GM12891 (cell line): ENCODE data around the gene CPAMD8.

Experiments
- DNase-seq: peaks from one replicate; pipeline ENCODE4 v3.0.0; 2011; ENCODE audit warnings: low spot score; ENCODE audit not compliant: insufficient read length
- FAIRE-seq: peaks from 2 replicates; lab custom pipeline; 2011; peaks lifted over from hg19 to GRCh38; lab: Jason Lieb, UNC
- PAX5 ChIP-seq: IDR thresholded peaks from 2 replicates; pipeline ENCODE4 v1.6.1; 2011; ENCODE audit warnings: low read length, moderate library complexity, mild to moderate bottlenecking; ENCODE audit not compliant: insufficient read depth, severe bottlenecking
- POLR2A ChIP-seq: IDR thresholded peaks from 2 replicates; pipeline ENCODE4 v1.6.1; 2011; ENCODE audit warnings: low read depth, low read length, control low read depth
- POLR2AphosphoS5 ChIP-seq: IDR thresholded peaks from 2 replicates; pipeline ENCODE4 v1.6.1; 2011; ENCODE audit warnings: low read depth, low read length, control low read depth
- POU2F2 ChIP-seq: IDR thresholded peaks from 2 replicates; pipeline ENCODE4 v1.6.1; 2011; ENCODE audit warnings: low read depth, mild to moderate bottlenecking, control low read depth, low read length, moderate library complexity
- SPI1 ChIP-seq: IDR thresholded peaks from 2 replicates; pipeline ENCODE4 v1.6.1; 2011; ENCODE audit warnings: low read depth, low read length, control low read depth
- TAF1 ChIP-seq: IDR thresholded peaks from 2 replicates; pipeline ENCODE4 v1.6.1; 2011; ENCODE audit warnings: low read depth, low read length, control low read depth

CPAMD8 gene

GRCh38 chr19:16936901-16937300 lies 89.7 kb downstream of the CPAMD8 start:
- FAIRE-seq (no peak), DNase-seq (no peak)
- no peak for TF ChIP-seq PAX5
- no peak for TF ChIP-seq POLR2AphosphoS5
- no peak for TF ChIP-seq POU2F2
- no peak for TF ChIP-seq TAF1
- no peak for TF ChIP-seq POLR2A
- no peak for TF ChIP-seq SPI1

GRCh38 chr19:16934489-16934888 lies 92.1 kb downstream of the CPAMD8 start:
- FAIRE-seq = no peak
- DNase-seq = no peak
- TF ChIP-seq POU2F2 (no peak), POLR2AphosphoS5 (no peak), POLR2A (no peak), SPI1 (no peak), PAX5 (no peak), TAF1 (no peak)

- DNase-seq = no peak
- no peak for TF ChIP-seq SPI1
- no peak for TF ChIP-seq TAF1
- no peak for TF ChIP-seq POLR2A
- TF ChIP-seq PAX5 = no peak
- TF ChIP-seq POLR2AphosphoS5 = no peak
- TF ChIP-seq POU2F2 = no peak
- no peak for FAIRE-seq
Measured at GRCh38 chr19:16931306-16931705, 95.3 kb downstream of the CPAMD8 start.

- TF ChIP-seq POLR2AphosphoS5 = no peak
- TF ChIP-seq SPI1 = no peak
- no peak for TF ChIP-seq TAF1
- no peak for TF ChIP-seq POU2F2
- TF ChIP-seq PAX5 = no peak
- TF ChIP-seq POLR2A = no peak
- FAIRE-seq (no peak), DNase-seq (no peak)
Measured at GRCh38 chr19:16930753-16931152, 95.9 kb downstream of the CPAMD8 start.

GRCh38 chr19:16928916-16929315 lies 97.7 kb downstream of the CPAMD8 start:
- FAIRE-seq (no peak), DNase-seq (no peak)
- TF ChIP-seq PAX5 (no peak), SPI1 (no peak), TAF1 (no peak), POU2F2 (no peak), POLR2A (no peak), POLR2AphosphoS5 (no peak)

- FAIRE-seq (no peak), DNase-seq (no peak)
- no peak for TF ChIP-seq POU2F2
- no peak for TF ChIP-seq PAX5
- TF ChIP-seq POLR2AphosphoS5 = no peak
- no peak for TF ChIP-seq TAF1
- no peak for TF ChIP-seq SPI1
- no peak for TF ChIP-seq POLR2A
Measured at GRCh38 chr19:16928351-16928750, 98.3 kb downstream of the CPAMD8 start.

- DNase-seq (no peak), FAIRE-seq (no peak)
- TF ChIP-seq POU2F2 = no peak
Measured at GRCh38 chr19:16927883-16928282, 98.7 kb downstream of the CPAMD8 start.

- DNase-seq (no peak), FAIRE-seq (no peak)
- TF ChIP-seq POLR2A (no peak), SPI1 (no peak), POLR2AphosphoS5 (no peak), TAF1 (no peak), PAX5 (no peak), POU2F2 (no peak)
Measured at GRCh38 chr19:16922949-16923348, 103.7 kb downstream of the CPAMD8 start.

- no peak for DNase-seq
- FAIRE-seq = no peak
- no peak for TF ChIP-seq TAF1
Measured at GRCh38 chr19:16922592-16922934, 104.0 kb downstream of the CPAMD8 start.

GRCh38 chr19:16921766-16922591 lies 104.6 kb downstream of the CPAMD8 start:
- TF ChIP-seq TAF1 = no peak
- TF ChIP-seq SPI1 = no peak
- TF ChIP-seq POLR2A = no peak
- no peak for TF ChIP-seq PAX5
- TF ChIP-seq POLR2AphosphoS5 = no peak
- TF ChIP-seq POU2F2 = no peak
- no peak for FAIRE-seq
- no peak for DNase-seq
